ENCODE data around the gene ABCF3.

The ABCF3 gene

DNA sequence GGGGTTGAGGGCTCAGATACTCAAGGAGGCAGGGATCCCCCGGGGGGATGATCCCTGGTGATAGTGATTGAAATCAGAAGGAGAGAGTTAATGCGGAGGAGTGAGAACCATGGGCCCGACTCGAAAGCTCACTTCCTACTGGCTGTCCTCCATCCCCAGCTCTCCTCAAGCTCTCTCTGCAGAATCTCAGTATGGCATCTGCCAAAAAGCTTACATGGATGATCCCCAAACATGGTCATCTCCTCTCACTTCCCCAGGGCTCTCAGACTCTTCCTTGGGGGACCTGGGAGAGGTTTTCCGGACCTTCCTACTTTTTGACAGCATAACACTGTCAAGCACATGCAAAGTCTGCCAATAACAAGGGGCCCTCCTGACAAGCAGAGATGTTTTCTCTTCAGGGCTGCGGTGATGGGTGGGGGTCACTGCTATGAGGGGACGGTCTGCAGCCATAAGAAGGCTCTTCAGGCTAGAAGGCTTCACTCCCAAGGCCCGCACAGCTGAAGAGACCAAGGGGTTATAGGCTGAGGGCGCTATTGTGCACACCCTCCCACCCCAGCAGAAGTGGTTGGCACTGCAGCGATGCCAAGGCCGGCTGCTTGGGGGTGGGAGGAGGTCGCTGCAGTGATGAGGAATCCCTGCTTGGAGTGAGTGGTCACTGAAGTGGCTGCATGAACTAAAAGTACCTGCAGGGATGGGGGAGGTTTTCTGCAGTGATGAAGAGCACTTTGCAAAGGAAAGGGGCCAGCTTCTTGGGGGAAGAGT, 42.6 kb downstream of the ABCF3 start:
- no peaks in the 10 kb centered on the region for H3K79me2 ChIP-seq (ENCODE audit: insufficient read depth, low read length)
- no peaks in the 10 kb centered on the region for H3K27me3 ChIP-seq (ENCODE audit: low read length)
- peak overlapping the region; percentile 58 for H3K4me3 ChIP-seq (ENCODE audit: insufficient read depth, low read length, poor library complexity, severe bottlenecking)
- H3K27ac ChIP-seq (ENCODE audit: low read depth, low read length): no peak overlapping the region
- H3K9ac ChIP-seq (ENCODE audit: low read length): peak overlapping the region; percentile 47; the same call in 1 of the 2 replicates
- H3K4me2 ChIP-seq (ENCODE audit: low read depth, low read length, poor library complexity, severe bottlenecking): peak overlapping the region; percentile 69
- H3K9me3 ChIP-seq (ENCODE audit: insufficient read depth, low read length): no peaks in the 10 kb centered on the region
- TF ChIP-seq EZH2phosphoT487 (conservative IDR thresholded peaks at IDR 0.05; ENCODE audit: low read length): no peak
- TF ChIP-seq, protein P1, sequence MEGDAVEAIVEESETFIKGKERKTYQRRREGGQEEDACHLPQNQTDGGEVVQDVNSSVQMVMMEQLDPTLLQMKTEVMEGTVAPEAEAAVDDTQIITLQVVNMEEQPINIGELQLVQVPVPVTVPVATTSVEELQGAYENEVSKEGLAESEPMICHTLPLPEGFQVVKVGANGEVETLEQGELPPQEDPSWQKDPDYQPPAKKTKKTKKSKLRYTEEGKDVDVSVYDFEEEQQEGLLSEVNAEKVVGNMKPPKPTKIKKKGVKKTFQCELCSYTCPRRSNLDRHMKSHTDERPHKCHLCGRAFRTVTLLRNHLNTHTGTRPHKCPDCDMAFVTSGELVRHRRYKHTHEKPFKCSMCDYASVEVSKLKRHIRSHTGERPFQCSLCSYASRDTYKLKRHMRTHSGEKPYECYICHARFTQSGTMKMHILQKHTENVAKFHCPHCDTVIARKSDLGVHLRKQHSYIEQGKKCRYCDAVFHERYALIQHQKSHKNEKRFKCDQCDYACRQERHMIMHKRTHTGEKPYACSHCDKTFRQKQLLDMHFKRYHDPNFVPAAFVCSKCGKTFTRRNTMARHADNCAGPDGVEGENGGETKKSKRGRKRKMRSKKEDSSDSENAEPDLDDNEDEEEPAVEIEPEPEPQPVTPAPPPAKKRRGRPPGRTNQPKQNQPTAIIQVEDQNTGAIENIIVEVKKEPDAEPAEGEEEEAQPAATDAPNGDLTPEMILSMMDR (IDR thresholded peaks at IDR 0.05; ENCODE audit: insufficient read depth, low read length, poor library complexity, severe bottlenecking): no peak
- no peak overlapping the region for H2AFZ ChIP-seq (ENCODE audit: low read depth, low read length, severe bottlenecking)
- H3F3A ChIP-seq (ENCODE audit: insufficient read depth): no peaks in the 10 kb centered on the region
- no peaks in the 10 kb centered on the region for H3K9me2 ChIP-seq (replicated peaks; ENCODE audit: insufficient read depth, low read length)
- H3K36me3 ChIP-seq (ENCODE audit: low read length): no peaks in the 10 kb centered on the region
- no peaks in the 10 kb centered on the region for H4K20me1 ChIP-seq (ENCODE audit: low read depth, low read length)

DNA sequence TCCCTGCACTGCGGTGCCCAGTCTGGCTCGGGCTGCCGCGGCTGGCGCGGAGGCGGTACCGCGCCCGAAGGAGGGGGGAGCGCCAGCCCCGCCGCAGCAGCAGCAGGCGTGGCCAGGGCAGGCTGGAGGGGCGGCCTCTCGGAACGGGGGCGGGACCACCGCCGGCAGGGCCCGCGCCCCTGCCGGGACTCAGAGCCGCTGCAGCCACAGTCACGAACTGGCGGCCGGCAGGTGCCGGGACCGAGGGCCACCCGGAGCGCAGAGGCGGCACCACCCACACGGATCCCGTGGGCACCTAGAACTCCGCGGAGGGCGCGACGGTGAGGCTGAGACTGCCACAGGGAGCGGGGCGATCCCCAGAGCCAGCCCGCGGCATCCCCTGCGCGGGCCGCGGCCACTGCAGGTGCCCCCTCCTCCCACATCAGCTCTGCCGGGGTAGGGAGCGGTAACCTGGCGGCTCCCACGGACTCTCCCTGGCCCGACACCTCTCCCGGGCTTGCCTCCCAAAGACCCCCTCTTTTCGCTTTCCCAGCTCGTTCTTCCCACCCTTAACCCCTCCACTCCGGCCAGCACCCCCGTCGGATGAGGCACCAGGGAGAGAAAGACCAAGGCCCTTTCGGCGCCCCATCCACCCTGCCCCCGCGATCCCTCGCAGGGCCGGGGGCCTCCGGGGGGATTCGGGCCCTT, 43.5 kb downstream of the ABCF3 start, which contains the start of gene VWA5B2:
Gene VWA5B2, plus strand, starts transcription at position 192 of the 687 bp plus-strand sequence. CDS start 944 bp downstream, outside the sequence.
- peak within 1 kb of the TSS; percentile 90 for H2AFZ ChIP-seq (ENCODE audit: low read depth, low read length, severe bottlenecking)
- no peaks in the 10 kb centered on the region for H3K27me3 ChIP-seq (ENCODE audit: low read length)
- H3K4me3 ChIP-seq (ENCODE audit: insufficient read depth, low read length, poor library complexity, severe bottlenecking): peak within 1 kb of the TSS; percentile 58
- no peaks in the 10 kb centered on the region for H3F3A ChIP-seq (ENCODE audit: insufficient read depth)
- no peaks in the 10 kb centered on the region for H3K9me2 ChIP-seq (replicated peaks; ENCODE audit: insufficient read depth, low read length)
- no peak within 1 kb of the TSS for H3K27ac ChIP-seq (ENCODE audit: low read depth, low read length)
- peak within 1 kb of the TSS; percentile 47; the same call in 1 of the 2 replicates for H3K9ac ChIP-seq (ENCODE audit: low read length)
- no peaks in the 10 kb centered on the region for H3K9me3 ChIP-seq (ENCODE audit: insufficient read depth, low read length)
- H3K4me2 ChIP-seq (ENCODE audit: low read depth, low read length, poor library complexity, severe bottlenecking): peak within 1 kb of the TSS; percentile 69
- H3K79me2 ChIP-seq (ENCODE audit: insufficient read depth, low read length): no peaks in the 10 kb centered on the region
- no peak for TF ChIP-seq EZH2phosphoT487 (conservative IDR thresholded peaks at IDR 0.05; ENCODE audit: low read length)
- TF ChIP-seq, protein P1 (IDR thresholded peaks at IDR 0.05; ENCODE audit: insufficient read depth, low read length, poor library complexity, severe bottlenecking): no peak
- no peaks in the 10 kb centered on the region for H3K36me3 ChIP-seq (ENCODE audit: low read length)
- H4K20me1 ChIP-seq (ENCODE audit: low read depth, low read length): no peaks in the 10 kb centered on the region

DNA sequence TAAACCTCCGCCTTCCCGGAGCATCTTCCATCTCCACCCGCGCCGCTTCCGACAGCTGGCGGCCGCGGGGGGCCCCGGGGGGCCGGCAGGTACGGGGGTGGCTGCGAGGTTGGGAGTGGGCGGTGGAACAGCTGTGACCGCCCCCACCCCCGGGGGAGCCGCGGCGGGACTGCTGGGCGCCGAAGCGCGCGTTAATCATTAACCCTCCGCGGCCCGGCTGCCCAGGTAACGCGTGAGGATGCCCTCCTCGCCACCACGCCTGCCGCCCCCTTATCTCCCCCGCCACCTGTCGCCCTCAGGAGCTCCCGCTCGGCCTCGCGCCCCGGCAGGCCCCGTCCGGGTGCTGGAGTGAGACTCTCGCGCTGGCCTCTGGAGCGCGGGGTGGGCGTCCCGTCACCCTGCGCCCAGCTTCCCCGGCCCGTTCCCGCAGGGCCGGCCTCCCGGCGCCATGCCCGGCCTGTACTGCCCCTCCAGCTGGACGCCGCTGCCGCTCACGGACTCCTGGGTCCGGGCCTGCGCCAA, 44.1 kb downstream of the ABCF3 start:
- Histone ChIP-seq H2AFZ (ENCODE audit: low read depth, low read length, severe bottlenecking) (peak overlapping the region; percentile 90), H3K79me2 (ENCODE audit: insufficient read depth, low read length) (no peaks in the 10 kb centered on the region), H3K27me3 (ENCODE audit: low read length) (no peaks in the 10 kb centered on the region), H3K9me3 (ENCODE audit: insufficient read depth, low read length) (no peaks in the 10 kb centered on the region), H4K20me1 (ENCODE audit: low read depth, low read length) (no peaks in the 10 kb centered on the region), H3K4me2 (ENCODE audit: low read depth, low read length, poor library complexity, severe bottlenecking) (peak overlapping the region; percentile 69), H3K9ac (ENCODE audit: low read length) (peak overlapping the region; percentile 47; the same call in 1 of the 2 replicates), H3K36me3 (ENCODE audit: low read length) (no peaks in the 10 kb centered on the region), H3F3A (ENCODE audit: insufficient read depth) (no peaks in the 10 kb centered on the region), H3K27ac (ENCODE audit: low read depth, low read length) (no peak overlapping the region), H3K4me3 (ENCODE audit: insufficient read depth, low read length, poor library complexity, severe bottlenecking) (peak overlapping the region; percentile 58), H3K9me2 (replicated peaks; ENCODE audit: insufficient read depth, low read length) (no peaks in the 10 kb centered on the region)
- TF ChIP-seq EZH2phosphoT487 (conservative IDR thresholded peaks at IDR 0.05; ENCODE audit: low read length): no peak
- TF ChIP-seq, protein P1 (IDR thresholded peaks at IDR 0.05; ENCODE audit: insufficient read depth, low read length, poor library complexity, severe bottlenecking): no peak
